Stimulated activated effector memory CD8-positive, alpha-beta T cell treated with anti-CD3 and anti-CD28 coated beads, Interleukin-12 subunit alpha, Interleukin-12 subunit beta, amount 100 ng/mL, for 72 hours (primary cell): ENCODE results near the gene UBE2Q2.
"Not testable (repeated sequence)": the region's sequence is repeated elsewhere in the genome, so short reads cannot be mapped to it uniquely, and the experiment has no call there.

Experiments used
- ATAC-seq: fragments of 150-1000 bp; cut with Tn5 transposase; 2 replicates; pipeline ENCODE4 v1.10.0; 2021
- DNase-seq, 2 donors: peaks; one replicate each; pipeline ENCODE4 v3.0.0; 2021 to 2022; ENCODE audit warnings: low spot score in 2 of 2
- H3K27ac Mint-ChIP-seq: one replicate; pipeline ENCODE4 v1.8.0; 2022; ENCODE audit warnings: mild to moderate bottlenecking, mixed read lengths
- H3K36me3 Mint-ChIP-seq: one replicate; pipeline ENCODE4 v1.8.0; 2022; ENCODE audit warnings: mild to moderate bottlenecking, mixed read lengths
- H3K4me1 Mint-ChIP-seq: one replicate; pipeline ENCODE4 v1.8.0; 2022; ENCODE audit warnings: mixed read lengths
- H3K4me3 Mint-ChIP-seq: one replicate; pipeline ENCODE4 v1.8.0; 2022; ENCODE audit warnings: mild to moderate bottlenecking, mixed read lengths
- H3K9me3 Mint-ChIP-seq: one replicate; pipeline ENCODE4 v1.8.0; 2022; ENCODE audit warnings: mixed read lengths

Gene UBE2Q2

DNA sequence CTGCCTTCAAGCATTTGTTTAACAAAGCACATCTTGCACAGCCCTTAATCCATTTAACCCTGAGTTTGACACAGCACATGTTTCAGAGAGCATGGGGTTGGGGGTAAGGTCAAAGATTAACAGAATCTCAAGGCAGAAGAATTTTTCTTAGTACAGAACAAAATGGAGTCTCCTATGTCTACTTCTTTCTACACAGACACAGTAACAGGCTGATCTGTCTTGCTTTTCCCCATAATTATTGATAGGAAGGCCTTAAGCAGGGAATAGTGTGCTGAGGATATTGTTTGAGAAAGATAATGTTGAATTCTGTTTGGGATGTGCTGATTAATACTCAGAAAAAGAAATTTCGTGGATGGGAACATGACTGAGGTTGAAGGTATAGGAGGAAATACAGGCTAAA, 28.3 kb downstream of the UBE2Q2 start:
- H3K9me3 Mint-ChIP-seq, H3K27ac Mint-ChIP-seq, DNase-seq, H3K4me3 Mint-ChIP-seq, ATAC-seq: not testable (repeated sequence)
- Mint-ChIP-seq H3K36me3 (peaks cover 65% of the 10 kb centered on the region), H3K4me1 (peaks cover 23% of the 10 kb centered on the region)

- no peak overlapping the region for H3K4me3 Mint-ChIP-seq
- peaks cover 72% of the 10 kb centered on the region for H3K36me3 Mint-ChIP-seq
- no peaks in the 10 kb centered on the region for H3K9me3 Mint-ChIP-seq
- ATAC-seq (no peak), DNase-seq (no peak)
- peaks cover 14% of the 10 kb centered on the region for H3K4me1 Mint-ChIP-seq
- no peak overlapping the region for H3K27ac Mint-ChIP-seq
Measured at GRCh38 chr15:75872403-75872990, 29.2 kb downstream of the UBE2Q2 start.

DNA sequence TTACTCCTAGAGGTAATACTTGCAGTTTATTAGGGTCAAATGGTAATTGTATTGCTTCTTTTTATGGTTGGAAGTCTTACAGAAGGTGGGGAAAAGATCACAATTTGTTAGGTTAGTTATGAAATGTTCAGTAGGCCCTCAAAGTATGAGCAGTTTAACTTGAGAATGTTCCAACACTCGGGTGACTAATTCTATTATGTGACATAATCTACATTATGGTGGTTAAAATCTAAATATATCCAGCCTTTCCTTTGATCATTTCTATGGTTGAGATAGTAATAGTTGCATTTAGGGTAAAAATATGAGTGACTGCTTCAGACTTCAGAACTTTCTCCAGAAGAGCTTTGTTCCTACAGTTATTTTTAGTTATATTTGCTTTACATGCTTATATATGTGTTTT, 40.8 kb downstream of the UBE2Q2 start:
- peaks cover 7% of the 10 kb centered on the region for H3K4me1 Mint-ChIP-seq
- H3K4me3 Mint-ChIP-seq: no peak overlapping the region
- ATAC-seq (no peak), DNase-seq (no peak)
- no peaks in the 10 kb centered on the region for H3K9me3 Mint-ChIP-seq
- peaks cover 77% of the 10 kb centered on the region for H3K36me3 Mint-ChIP-seq
- H3K27ac Mint-ChIP-seq: no peak overlapping the region

DNA sequence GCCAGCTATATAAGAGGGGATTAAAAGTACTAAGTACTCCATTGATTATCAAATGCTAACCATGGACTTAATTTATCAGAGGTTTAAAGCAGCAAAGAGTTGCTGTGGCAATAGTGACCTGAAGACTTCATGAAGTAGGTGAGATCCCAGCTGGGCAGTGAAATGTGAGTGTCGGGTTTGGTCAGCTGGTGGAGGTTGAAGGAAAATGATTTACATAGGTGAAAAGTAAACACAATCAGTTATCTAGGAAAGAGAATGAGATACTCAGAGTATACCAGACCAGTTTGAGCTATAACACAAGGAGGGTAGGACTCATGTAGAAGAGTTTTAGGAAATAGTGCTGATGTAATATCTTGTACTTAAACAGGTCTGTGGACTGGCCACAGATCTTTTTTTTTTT, 43.9 kb downstream of the UBE2Q2 start:
- H3K27ac Mint-ChIP-seq: no peak overlapping the region
- no peak overlapping the region for H3K4me3 Mint-ChIP-seq
- H3K9me3 Mint-ChIP-seq: no peaks in the 10 kb centered on the region
- peaks cover 5% of the 10 kb centered on the region for H3K4me1 Mint-ChIP-seq
- no peak for ATAC-seq
- H3K36me3 Mint-ChIP-seq: peaks cover 62% of the 10 kb centered on the region
- DNase-seq: no peak

DNA sequence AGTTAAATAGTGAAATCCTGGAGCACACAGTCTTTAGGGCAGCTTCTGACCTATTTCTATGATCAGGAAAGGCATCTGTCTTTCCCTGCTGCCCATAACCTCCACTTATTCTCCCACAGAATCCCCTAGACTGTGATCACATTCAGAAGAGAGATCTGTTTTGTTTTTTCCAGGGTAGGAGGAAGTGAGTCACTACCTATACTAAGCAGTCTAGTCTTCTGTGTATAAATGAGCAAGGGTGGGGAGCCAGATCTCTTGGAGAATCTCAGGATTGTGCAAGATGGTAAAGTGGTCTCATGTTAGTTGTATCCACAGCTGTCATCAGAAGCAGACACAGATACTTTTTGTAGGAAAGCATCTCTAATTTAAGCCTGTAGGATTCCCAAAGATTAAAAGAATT, 48.6 kb downstream of the UBE2Q2 start:
- Mint-ChIP-seq H3K4me3 (no peak overlapping the region), H3K36me3 (peaks cover 35% of the 10 kb centered on the region), H3K4me1 (peaks cover 5% of the 10 kb centered on the region), H3K27ac (peak overlapping the region; percentile 83), H3K9me3 (no peaks in the 10 kb centered on the region)
- no peak for DNase-seq
- ATAC-seq: peak; percentile 71

GRCh38 chr15:75895731-75896130, 52.5 kb downstream of the UBE2Q2 start:
- peaks cover 5% of the 10 kb centered on the region for H3K4me1 Mint-ChIP-seq
- no peak overlapping the region for H3K27ac Mint-ChIP-seq
- H3K4me3 Mint-ChIP-seq: no peak overlapping the region
- peaks cover 32% of the 10 kb centered on the region for H3K36me3 Mint-ChIP-seq
- no peak for ATAC-seq
- DNase-seq: no peak
- H3K9me3 Mint-ChIP-seq: no peaks in the 10 kb centered on the region

GRCh38 chr15:75900577-75900976, 57.3 kb downstream of the UBE2Q2 start:
- no peak overlapping the region for H3K27ac Mint-ChIP-seq
- H3K4me3 Mint-ChIP-seq: no peak overlapping the region
- DNase-seq (no peak), ATAC-seq (no peak)
- peaks cover 18% of the 10 kb centered on the region for H3K4me1 Mint-ChIP-seq
- H3K9me3 Mint-ChIP-seq: no peaks in the 10 kb centered on the region
- peaks cover 42% of the 10 kb centered on the region for H3K36me3 Mint-ChIP-seq

GRCh38 chr15:75902129-75902557, 58.9 kb downstream of the UBE2Q2 start:
- ATAC-seq (no peak), DNase-seq (no peak)
- peak overlapping the region; percentile 90 for H3K4me3 Mint-ChIP-seq
- peaks cover 33% of the 10 kb centered on the region for H3K36me3 Mint-ChIP-seq
- H3K4me1 Mint-ChIP-seq: peaks cover 18% of the 10 kb centered on the region
- no peaks in the 10 kb centered on the region for H3K9me3 Mint-ChIP-seq
- no peak overlapping the region for H3K27ac Mint-ChIP-seq

DNA sequence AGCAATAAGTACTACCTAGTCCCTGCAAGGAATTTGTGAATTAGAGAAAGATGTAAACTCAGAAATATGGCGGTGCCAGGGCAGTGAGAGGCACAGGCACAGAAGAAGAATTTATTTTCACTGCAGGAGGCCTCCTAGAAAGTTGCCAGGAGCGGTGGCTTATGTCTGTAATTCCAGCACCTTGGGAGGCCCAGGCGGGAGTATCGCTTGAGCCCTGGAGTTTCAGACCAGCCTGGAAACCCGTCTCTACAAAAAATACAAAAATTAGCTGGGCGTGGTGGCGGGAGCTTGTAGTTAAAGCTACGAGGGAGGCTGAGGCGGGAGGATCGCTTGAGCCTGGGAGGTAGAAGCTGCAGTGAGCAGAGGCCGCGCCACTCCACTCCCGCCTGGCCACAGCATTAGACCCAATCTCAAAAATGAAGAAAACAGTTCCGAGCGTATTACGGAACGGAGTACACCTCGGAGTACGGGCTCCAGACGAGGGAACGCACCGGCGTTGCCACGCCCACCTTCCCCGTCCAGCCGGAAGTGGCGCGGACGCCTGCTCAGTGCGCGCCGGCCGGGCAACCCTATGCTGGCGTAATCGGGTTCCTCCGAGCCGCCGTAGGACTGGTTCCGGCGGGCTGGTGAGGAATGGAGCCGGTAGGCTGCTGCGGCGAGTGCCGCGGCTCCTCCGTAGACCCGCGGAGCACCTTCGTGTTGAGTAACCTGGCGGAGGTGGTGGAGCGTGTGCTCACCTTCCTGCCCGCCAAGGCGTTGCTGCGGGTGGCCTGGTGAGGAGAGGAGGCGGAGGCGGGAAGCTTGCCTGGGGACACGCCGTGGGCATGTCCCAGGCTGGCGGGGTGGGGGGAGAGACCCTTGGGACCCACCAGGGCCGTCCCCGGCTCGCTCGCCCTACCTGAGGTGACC, 60.3 kb downstream of the UBE2Q2 start, which contains the start of gene FBXO22:
FBXO22 (plus strand) TSS at position 548 of the 909 bp plus-strand sequence; CDS start at position 634, 86 bp downstream.
- ATAC-seq (peak; percentile 99), DNase-seq (peak; percentile 85 to 93)
- H3K36me3 Mint-ChIP-seq: peaks cover 22% of the 10 kb centered on the region
- peak within 1 kb of the TSS; percentile 90 for H3K4me3 Mint-ChIP-seq
- H3K9me3 Mint-ChIP-seq: no peaks in the 10 kb centered on the region
- peaks cover 18% of the 10 kb centered on the region for H3K4me1 Mint-ChIP-seq
- H3K27ac Mint-ChIP-seq: peak within 1 kb of the TSS; percentile 95

- DNase-seq: no peak
- ATAC-seq: no peak
- peak overlapping the region; percentile 95 for H3K27ac Mint-ChIP-seq
- peaks cover 27% of the 10 kb centered on the region for H3K36me3 Mint-ChIP-seq
- H3K4me1 Mint-ChIP-seq: peaks cover 30% of the 10 kb centered on the region
- H3K9me3 Mint-ChIP-seq: no peaks in the 10 kb centered on the region
- peak overlapping the region; percentile 90 for H3K4me3 Mint-ChIP-seq
Measured at GRCh38 chr15:75905231-75905630, 62.0 kb downstream of the UBE2Q2 start.

- Mint-ChIP-seq H3K4me1 (peaks cover 39% of the 10 kb centered on the region), H3K36me3 (peaks cover 46% of the 10 kb centered on the region)
- DNase-seq, H3K4me3 Mint-ChIP-seq, H3K9me3 Mint-ChIP-seq, H3K27ac Mint-ChIP-seq, ATAC-seq: not testable (repeated sequence)
Measured at GRCh38 chr15:75910355-75910754, 67.1 kb downstream of the UBE2Q2 start.

- H3K36me3 Mint-ChIP-seq: peaks cover 65% of the 10 kb centered on the region
- H3K9me3 Mint-ChIP-seq: no peaks in the 10 kb centered on the region
- ATAC-seq: no peak
Measured at GRCh38 chr15:75916978-75917377, 73.7 kb downstream of the UBE2Q2 start.

GRCh38 chr15:75918135-75918534, 74.9 kb downstream of the UBE2Q2 start:
- H3K4me1 Mint-ChIP-seq: peaks cover 10% of the 10 kb centered on the region
- no peak overlapping the region for H3K27ac Mint-ChIP-seq
- no peak for DNase-seq
- peaks cover 54% of the 10 kb centered on the region for H3K36me3 Mint-ChIP-seq
- H3K9me3 Mint-ChIP-seq: no peaks in the 10 kb centered on the region
- no peak for ATAC-seq
- H3K4me3 Mint-ChIP-seq: no peak overlapping the region

More at GRCh38 chr15:75916978-75917377, 73.7 kb downstream of the UBE2Q2 start:
- no peak overlapping the region for H3K27ac Mint-ChIP-seq
- H3K4me1 Mint-ChIP-seq: peaks cover 12% of the 10 kb centered on the region
- H3K4me3 Mint-ChIP-seq: no peak overlapping the region
- no peak for DNase-seq

- DNase-seq (no peak), ATAC-seq (no peak)
- Mint-ChIP-seq H3K4me1 (peaks cover 19% of the 10 kb centered on the region), H3K36me3 (peaks cover 36% of the 10 kb centered on the region), H3K27ac (no peak overlapping the region), H3K9me3 (no peaks in the 10 kb centered on the region), H3K4me3 (no peak overlapping the region)
Measured at GRCh38 chr15:75920079-75920478, 76.8 kb downstream of the UBE2Q2 start.

GRCh38 chr15:75921732-75922703, 78.8 kb downstream of the UBE2Q2 start:
- Mint-ChIP-seq H3K4me1 (peaks cover 30% of the 10 kb centered on the region), H3K36me3 (peaks cover 34% of the 10 kb centered on the region), H3K4me3 (no peak overlapping the region), H3K9me3 (no peaks in the 10 kb centered on the region), H3K27ac (no peak overlapping the region)
- ATAC-seq (peak; percentile 47), DNase-seq (no peak)
